NOMO-1 (cell line): Measurements from ENCODE around the gene MPRIP.

ENCODE experiments used
- DNase-seq, 2 experiments: peaks; one replicate each; lab custom pipeline; 2025; ENCODE audit not compliant: unreplicated experiment in 2 of 2; lab: John Stamatoyannopoulos, UW

The MPRIP gene

GRCh38 chr17:17141279-17141678, 99.0 kb downstream of the MPRIP start:
- no peak for DNase-seq

GRCh38 chr17:17141860-17142552, 99.7 kb downstream of the MPRIP start:
- DNase-seq: peak; percentile 14 to 32

- no peak for DNase-seq
These were observed 100.3 kb downstream of the MPRIP start for GRCh38 chr17:17142556-17142955.

GRCh38 chr17:17143501-17143900, 101.2 kb downstream of the MPRIP start:
- no peak for DNase-seq

GRCh38 chr17:17144061-17144460, 101.8 kb downstream of the MPRIP start:
- no peak for DNase-seq

GRCh38 chr17:17144916-17145665, 102.8 kb downstream of the MPRIP start:
- no peak for DNase-seq

- DNase-seq: no peak
These were observed 104.6 kb downstream of the MPRIP start for GRCh38 chr17:17146786-17147406.

- no peak for DNase-seq
These were observed 105.6 kb downstream of the MPRIP start for GRCh38 chr17:17147821-17148220.

GRCh38 chr17:17149520-17150447, 107.5 kb downstream of the MPRIP start:
- peak; percentile 73 to 82 for DNase-seq

- peak; percentile 34 to 38 for DNase-seq
These were observed 108.2 kb downstream of the MPRIP start for GRCh38 chr17:17150448-17150800.

GRCh38 chr17:17151055-17151454, 108.8 kb downstream of the MPRIP start:
- no peak for DNase-seq

GRCh38 chr17:17151541-17151940, 109.3 kb downstream of the MPRIP start:
- no peak for DNase-seq

GRCh38 chr17:17151962-17152361, 109.7 kb downstream of the MPRIP start:
- DNase-seq: no peak

GRCh38 chr17:17152385-17152784, 110.1 kb downstream of the MPRIP start:
- DNase-seq: no peak

- DNase-seq: no peak
These were observed 110.8 kb downstream of the MPRIP start for GRCh38 chr17:17153071-17153470.

GRCh38 chr17:17153709-17154108, 111.5 kb downstream of the MPRIP start:
- DNase-seq: no peak

- DNase-seq: no peak
These were observed 112.3 kb downstream of the MPRIP start for GRCh38 chr17:17154556-17154955.

- DNase-seq: no peak
These were observed 112.7 kb downstream of the MPRIP start for GRCh38 chr17:17154981-17155380.

- no peak for DNase-seq
These were observed 113.3 kb downstream of the MPRIP start for GRCh38 chr17:17155568-17155967.

GRCh38 chr17:17156107-17156506, 113.8 kb downstream of the MPRIP start:
- no peak for DNase-seq

- DNase-seq: no peak
These were observed 114.3 kb downstream of the MPRIP start for GRCh38 chr17:17156511-17156910.
